GM12878 (cell line): ENCODE measurements around the gene SBNO2. TPM values are rescaled to one million over a fixed set of nuclear protein-coding genes. Genes with fewer than 3 reads are reported as not detected.
A peak's percentile ranks its signal among the peaks of the same experiment; 100 is the strongest.

Experiments used
- E4F1 ChIP-seq: fragments of 450-650 bp; IDR thresholded peaks from 2 replicates; pipeline ENCODE4 v1.6.1; 2018; ENCODE audit warnings: borderline replicate concordance, mild to moderate bottlenecking; ENCODE audit not compliant: partially characterized antibody
- MEF2B ChIP-seq: fragments of 450-650 bp; IDR thresholded peaks from 2 replicates; pipeline ENCODE4 v1.6.1; 2018; ENCODE audit warnings: mild to moderate bottlenecking, moderate library complexity; ENCODE audit not compliant: partially characterized antibody, poor library complexity, severe bottlenecking
- MXI1 ChIP-seq: fragments of 150-350 bp; IDR thresholded peaks from 2 replicates; pipeline ENCODE4 v1.6.1; 2011; ENCODE audit warnings: low read depth, mild to moderate bottlenecking, inconsistent platforms, low read length, improper control_type of control experiment
- NBN ChIP-seq: fragments of 450-650 bp; IDR thresholded peaks from 2 replicates; pipeline ENCODE4 v1.6.1; 2016
- NFYB ChIP-seq: IDR thresholded peaks from 2 replicates; pipeline ENCODE4 v1.6.1; 2011; ENCODE audit warnings: low read depth, mild to moderate bottlenecking, low read length, improper control_type of control experiment, moderate library complexity; ENCODE audit not compliant: insufficient read depth
- POLR2A ChIP-seq: IDR thresholded peaks from 2 replicates; pipeline ENCODE4 v1.6.1; 2011; ENCODE audit warnings: low read depth, mild to moderate bottlenecking, low read length
- POLR2AphosphoS5 ChIP-seq: IDR thresholded peaks from 2 replicates; pipeline ENCODE4 v1.6.1; 2011; ENCODE audit warnings: mild to moderate bottlenecking, low read length, inconsistent platforms
- SIX5 ChIP-seq: IDR thresholded peaks from 2 replicates; pipeline ENCODE4 v1.6.1; 2011; ENCODE audit warnings: mild to moderate bottlenecking, low read depth, low read length, moderate library complexity; ENCODE audit not compliant: severe bottlenecking
- SPI1 ChIP-seq: IDR thresholded peaks from 2 replicates; pipeline ENCODE4 v1.6.1; 2011; ENCODE audit warnings: low read depth, mild to moderate bottlenecking, low read length, moderate library complexity, borderline replicate concordance; ENCODE audit not compliant: insufficient read depth
- TAF1 ChIP-seq: IDR thresholded peaks from 2 replicates; pipeline ENCODE4 v1.6.1; 2011; ENCODE audit warnings: mild to moderate bottlenecking, low read depth, low read length, borderline replicate concordance
- TBL1XR1 ChIP-seq: IDR thresholded peaks from 2 replicates; pipeline ENCODE4 v1.6.1; 2012; ENCODE audit warnings: low read depth, low read length, improper control_type of control experiment
- USF2 ChIP-seq: IDR thresholded peaks from 2 replicates; pipeline ENCODE4 v1.6.1; 2011; ENCODE audit warnings: low read depth, low read length, improper control_type of control experiment, borderline replicate concordance
- ZNF217 ChIP-seq: fragments of 450-650 bp; IDR thresholded peaks from 2 replicates; pipeline ENCODE4 v1.6.1; 2017; ENCODE audit warnings: antibody characterized with exemption, mild to moderate bottlenecking
- ZNF274 ChIP-seq: IDR thresholded peaks from one replicate; pipeline ENCODE4 v1.8.0; 2011; ENCODE audit not compliant: insufficient read length, insufficient read depth
- polyA plus RNA-seq, 11 experiments: library from polyadenylated mRNA; depleted of rRNA in 4 of 11; unstranded in 6 of 11; stranded (reverse) in 5 of 11; fragments of >200 nt; fragmentation: Nextera tagmentation in 4 of 11; fragmentation: Illumina TruSeq in 1 of 11; extraction: Ambion mirVana in 4 of 11; extraction: Trizol in 1 of 11; gene quantifications; 1 replicate in 1 of 11; 2 replicates in 10 of 11; pipeline versions ENCODE4 v1.2.1 to v1.2.3, GENCODE V29; 2011 to 2016; ENCODE audit warnings: inconsistent platforms in 2 of 11, missing spikeins in 2 of 11, low read depth in 1 of 11
- total RNA-seq, 4 experiments: library from RNA; depleted of rRNA in 3 of 4; stranded (reverse); fragments of >200 nt in 3 of 4; fragmentation: Illumina TruSeq in 1 of 4; extraction: Trizol in 1 of 4; gene quantifications; 2 replicates each; pipeline versions ENCODE4 v1.2.1 to v1.2.3, GENCODE V29; 2013 to 2021
- TF ChIP-seq, protein P1 (sequence below): fragments of 450-650 bp; IDR thresholded peaks from 2 replicates; pipeline ENCODE4 v1.6.1; 2016; ENCODE audit warnings: mild to moderate bottlenecking
- TF ChIP-seq, protein P2 (sequence below): fragments of 450-650 bp; IDR thresholded peaks from 2 replicates; pipeline ENCODE4 v1.6.1; 2017; ENCODE audit warnings: mild to moderate bottlenecking

The SBNO2 gene
- total and polyA plus RNA-seq, 10 of the 15 experiments (the other 5 are each of a cell fraction or from before 2014, with no cell fraction given) = 0.08 to 44.6 (median 5.4) TPM

GRCh38 chr19:1173845-1174809, at the start of gene SBNO2 (continued):
- peak; percentile 35 for TF ChIP-seq USF2
- TF ChIP-seq POLR2A = peak; percentile 92
- peak; percentile 85 for TF ChIP-seq E4F1
- TF ChIP-seq TAF1 = peak; percentile 98
- TF ChIP-seq MEF2B = peak; percentile 12
- TF ChIP-seq NBN = 0 out of 2 replicates have a peak, but pooled peaks have one; percentile 52
- peak; percentile 88 for TF ChIP-seq POLR2AphosphoS5
- 0 out of 2 replicates have a peak, but pooled peaks have one; percentile 24 for TF ChIP-seq NFYB
- TF ChIP-seq, protein P1, sequence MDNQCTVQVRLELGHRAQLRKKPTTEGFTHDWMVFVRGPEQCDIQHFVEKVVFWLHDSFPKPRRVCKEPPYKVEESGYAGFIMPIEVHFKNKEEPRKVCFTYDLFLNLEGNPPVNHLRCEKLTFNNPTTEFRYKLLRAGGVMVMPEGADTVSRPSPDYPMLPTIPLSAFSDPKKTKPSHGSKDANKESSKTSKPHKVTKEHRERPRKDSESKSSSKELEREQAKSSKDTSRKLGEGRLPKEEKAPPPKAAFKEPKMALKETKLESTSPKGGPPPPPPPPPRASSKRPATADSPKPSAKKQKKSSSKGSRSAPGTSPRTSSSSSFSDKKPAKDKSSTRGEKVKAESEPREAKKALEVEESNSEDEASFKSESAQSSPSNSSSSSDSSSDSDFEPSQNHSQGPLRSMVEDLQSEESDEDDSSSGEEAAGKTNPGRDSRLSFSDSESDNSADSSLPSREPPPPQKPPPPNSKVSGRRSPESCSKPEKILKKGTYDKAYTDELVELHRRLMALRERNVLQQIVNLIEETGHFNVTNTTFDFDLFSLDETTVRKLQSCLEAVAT = peak; percentile 98
- TF ChIP-seq SPI1 = peak; percentile 36; the same call in 1 of the 2 replicates
- peak; percentile 76 for TF ChIP-seq MXI1
- TF ChIP-seq TBL1XR1 = peak; percentile 50; the same call in 1 of the 2 replicates
- no peak for TF ChIP-seq ZNF274
- TF ChIP-seq, protein P2, sequence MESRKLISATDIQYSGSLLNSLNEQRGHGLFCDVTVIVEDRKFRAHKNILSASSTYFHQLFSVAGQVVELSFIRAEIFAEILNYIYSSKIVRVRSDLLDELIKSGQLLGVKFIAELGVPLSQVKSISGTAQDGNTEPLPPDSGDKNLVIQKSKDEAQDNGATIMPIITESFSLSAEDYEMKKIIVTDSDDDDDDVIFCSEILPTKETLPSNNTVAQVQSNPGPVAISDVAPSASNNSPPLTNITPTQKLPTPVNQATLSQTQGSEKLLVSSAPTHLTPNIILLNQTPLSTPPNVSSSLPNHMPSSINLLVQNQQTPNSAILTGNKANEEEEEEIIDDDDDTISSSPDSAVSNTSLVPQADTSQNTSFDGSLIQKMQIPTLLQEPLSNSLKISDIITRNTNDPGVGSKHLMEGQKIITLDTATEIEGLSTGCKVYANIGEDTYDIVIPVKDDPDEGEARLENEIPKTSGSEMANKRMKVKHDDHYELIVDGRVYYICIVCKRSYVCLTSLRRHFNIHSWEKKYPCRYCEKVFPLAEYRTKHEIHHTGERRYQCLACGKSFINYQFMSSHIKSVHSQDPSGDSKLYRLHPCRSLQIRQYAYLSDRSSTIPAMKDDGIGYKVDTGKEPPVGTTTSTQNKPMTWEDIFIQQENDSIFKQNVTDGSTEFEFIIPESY = no peak
- peak; percentile 90 for TF ChIP-seq ZNF217
- TF ChIP-seq SIX5 = peak; percentile 25
